Breast epithelium (tissue), 3 donors: ENCODE measurements around the gene CREB3L1.

Experiments
- POLR2A ChIP-seq: fragments of 450-650 bp; IDR thresholded peaks from one replicate; pipeline ENCODE4 v1.6.1; 2016; ENCODE audit warnings: antibody characterized with exemption, mild to moderate bottlenecking, moderate library complexity
- POLR2AphosphoS5 ChIP-seq, 3 donors: sonication (generic); formaldehyde crosslinking; IDR thresholded peaks; one replicate each; pipeline ENCODE4 v1.6.1; 2017; ENCODE audit warnings: antibody characterized with exemption in 3 of 3
- TF ChIP-seq, protein P1 (sequence below), 3 donors: fragments of 450-650 bp; IDR thresholded peaks; one replicate each; pipeline ENCODE4 v1.5.1; 2016 to 2017; ENCODE audit warnings: antibody characterized with exemption in 3 of 3, mild to moderate bottlenecking in 3 of 3, moderate library complexity in 3 of 3

DNA sequence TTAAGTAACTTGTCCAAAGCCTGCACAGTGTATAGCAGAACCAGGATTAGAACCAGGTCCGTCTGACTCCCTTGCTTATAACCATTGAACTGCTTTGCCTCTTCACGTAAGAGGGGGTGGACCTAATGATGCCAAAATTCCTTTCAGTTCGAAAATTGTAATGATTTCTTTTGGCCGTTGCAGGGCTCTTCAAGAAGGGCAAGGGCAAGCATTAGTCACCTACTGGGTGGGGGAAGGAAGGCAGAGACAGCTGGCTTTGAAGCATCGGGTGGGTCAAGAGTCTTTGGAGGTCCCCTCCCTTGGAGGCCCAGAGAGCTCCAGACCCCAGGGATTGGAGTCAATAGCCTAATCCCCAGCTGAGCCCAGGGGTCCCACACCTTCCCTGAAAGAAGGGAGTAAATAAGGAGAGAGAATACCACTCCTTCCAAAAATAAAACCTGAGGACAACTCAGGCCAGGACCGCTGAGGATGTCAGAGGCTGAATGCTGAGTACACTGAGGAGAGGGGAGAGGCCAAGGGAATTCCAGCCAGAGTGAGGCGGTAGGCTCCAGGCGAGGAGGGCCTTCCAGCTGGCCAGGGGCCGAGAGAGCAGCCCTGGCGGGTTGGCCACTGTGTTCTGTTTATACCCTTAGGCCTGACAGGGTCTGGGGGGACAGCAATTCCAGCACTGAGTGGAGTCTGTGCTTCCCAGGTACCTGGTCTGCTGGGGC is 14.1 kb downstream of the CREB3L1 start:
- TF ChIP-seq, protein P1, sequence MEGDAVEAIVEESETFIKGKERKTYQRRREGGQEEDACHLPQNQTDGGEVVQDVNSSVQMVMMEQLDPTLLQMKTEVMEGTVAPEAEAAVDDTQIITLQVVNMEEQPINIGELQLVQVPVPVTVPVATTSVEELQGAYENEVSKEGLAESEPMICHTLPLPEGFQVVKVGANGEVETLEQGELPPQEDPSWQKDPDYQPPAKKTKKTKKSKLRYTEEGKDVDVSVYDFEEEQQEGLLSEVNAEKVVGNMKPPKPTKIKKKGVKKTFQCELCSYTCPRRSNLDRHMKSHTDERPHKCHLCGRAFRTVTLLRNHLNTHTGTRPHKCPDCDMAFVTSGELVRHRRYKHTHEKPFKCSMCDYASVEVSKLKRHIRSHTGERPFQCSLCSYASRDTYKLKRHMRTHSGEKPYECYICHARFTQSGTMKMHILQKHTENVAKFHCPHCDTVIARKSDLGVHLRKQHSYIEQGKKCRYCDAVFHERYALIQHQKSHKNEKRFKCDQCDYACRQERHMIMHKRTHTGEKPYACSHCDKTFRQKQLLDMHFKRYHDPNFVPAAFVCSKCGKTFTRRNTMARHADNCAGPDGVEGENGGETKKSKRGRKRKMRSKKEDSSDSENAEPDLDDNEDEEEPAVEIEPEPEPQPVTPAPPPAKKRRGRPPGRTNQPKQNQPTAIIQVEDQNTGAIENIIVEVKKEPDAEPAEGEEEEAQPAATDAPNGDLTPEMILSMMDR (IDR thresholded peaks at IDR 0.05): no peak
- TF ChIP-seq POLR2A (no peak), POLR2AphosphoS5 (IDR thresholded peaks at IDR 0.05) (no peak)
